RWPE1 (cell line): ENCODE data around the gene SH2D3C.

Experiments
- CTCF ChIA-PET: fragments of 350-600 bp; sonication (Branson Sonifier 250); formaldehyde crosslinking; extraction: SDS; loops from one replicate; lab custom pipeline; 2021; lab: Yijun Ruan, JAX
- POLR2A ChIA-PET: fragments of 400-600 bp; formaldehyde crosslinking; extraction: SDS; loops from one replicate; lab custom pipeline; 2020; ENCODE audit warnings: antibody characterized with exemption; ENCODE audit not compliant: low non-redundant PET; lab: Yijun Ruan, JAX
- DNase-seq: peaks from one replicate; pipeline ENCODE4 v3.0.0; 2012; ENCODE audit warnings: low spot score
- H3K27ac ChIP-seq: fragments of 450-650 bp; 2 replicates; pipeline ENCODE4 v1.5.1; 2017
- CTCF ChIP-seq: fragments of 450-650 bp; conservative IDR thresholded peaks from 2 replicates; pipeline ENCODE4 v1.5.1; 2017; ENCODE audit warnings: low read depth, mild to moderate bottlenecking

The SH2D3C gene

GRCh38 chr9:127753148-127753547, 25.3 kb downstream of the SH2D3C start:
- no peak for TF ChIP-seq CTCF
- ChIA-PET CTCF (no interaction called here), POLR2A (interaction anchor here (0.7 kb wide), 1 partner anchor 1582 kb away, joined by 6 read pairs; no protein-coding TSS in a partner anchor)
- no peak for DNase-seq
- H3K27ac ChIP-seq, result no peak overlapping the region

- no peak overlapping the region for H3K27ac ChIP-seq
- TF ChIP-seq CTCF, result no peak
- peak; percentile 65 for DNase-seq
- ChIA-PET CTCF (no interaction called here), POLR2A (interaction anchor here (0.5 kb wide), 2 partner anchors 11 to 28 kb away, joined by 3 to 5 read pairs; no protein-coding TSS in a partner anchor)
Observed at GRCh38 chr9:127751269-127752054, 27.0 kb downstream of the SH2D3C start.

- CTCF ChIA-PET, result no interaction called here
- no peak for TF ChIP-seq CTCF
- POLR2A ChIA-PET, result no interaction called here
- DNase-seq, result no peak
- no peak overlapping the region for H3K27ac ChIP-seq
Observed at GRCh38 chr9:127749090-127749787, 29.2 kb downstream of the SH2D3C start.

GRCh38 chr9:127746959-127747569, 31.4 kb downstream of the SH2D3C start:
- no peak overlapping the region for H3K27ac ChIP-seq
- TF ChIP-seq CTCF, result no peak
- POLR2A ChIA-PET, result no interaction called here
- DNase-seq, result no peak
- CTCF ChIA-PET, result interaction anchor here (0.6 to 0.7 kb wide), 2 partner anchors 165 to 239 kb away, joined by 3 read pairs; no protein-coding TSS in a partner anchor

- CTCF ChIA-PET, result interaction anchor here (0.6 to 2.3 kb wide), 4 partner anchors 10 to 1039 kb away, joined by 3 to 10 read pairs (median 3); partner anchors contain the start of genes AK1 and TOR2A
- no peak for DNase-seq
- POLR2A ChIA-PET, result no interaction called here
- no peak overlapping the region; the same call in 1 of the 2 replicates for H3K27ac ChIP-seq
- TF ChIP-seq CTCF, result no peak
Observed at GRCh38 chr9:127744398-127745110, 33.9 kb downstream of the SH2D3C start.
